ENCODE measurements around the gene UBA5.

The UBA5 gene

GRCh38 chr3:132679911-132680310, 19.8 kb downstream of the UBA5 start:
- peaks cover 16 to 72% of the 10 kb centered on the region in 2 experiments for H3K36me3 ChIP-seq (ENCODE audit: control insufficient read depth in 2 of 2, insufficient read depth in 1 of 2, low read length in 2 of 2)
- H3K4me1 ChIP-seq (ENCODE audit: control insufficient read depth, insufficient read depth, low read length), result no peaks in the 10 kb centered on the region
- no peak overlapping the region for H3K27ac ChIP-seq (ENCODE audit: extremely low read depth, low read depth, low read length)
- POLR2A ChIA-PET, result no interaction called here
- H3K9me3 ChIP-seq (ENCODE audit: control insufficient read depth, insufficient read depth, low read depth, low read length), result no peaks in the 10 kb centered on the region
- H3K4me3 ChIP-seq (ENCODE audit: low read depth, low read length), result no peak overlapping the region
- CTCF ChIA-PET, result no interaction called here
- TF ChIP-seq ZNF473 (tag by site-specific recombination; IDR thresholded peaks at IDR 0.05) (no peak), ZBTB7A (tag by site-specific recombination; IDR thresholded peaks at IDR 0.05; ENCODE audit: low read depth) (no peak), ZNF146 (tag by site-specific recombination; IDR thresholded peaks at IDR 0.05) (no peak), GFI1B (tag by site-specific recombination; IDR thresholded peaks at IDR 0.05) (no peak), CTCF (tag by site-specific recombination; IDR thresholded peaks at IDR 0.05) (no peak), ZNF830 (tag by site-specific recombination; IDR thresholded peaks at IDR 0.05; ENCODE audit: low read depth) (no peak), BCL11B (tag by site-specific recombination; IDR thresholded peaks at IDR 0.05; ENCODE audit: low read depth) (no peak), ZNF324 (tag by site-specific recombination; IDR thresholded peaks at IDR 0.05) (no peak), ZNF266 (tag by site-specific recombination; IDR thresholded peaks at IDR 0.05; ENCODE audit: low read depth) (no peak), ZNF654 (tag by site-specific recombination; IDR thresholded peaks at IDR 0.05; ENCODE audit: low read depth) (no peak), ZNF660 (tag by site-specific recombination; IDR thresholded peaks at IDR 0.05) (no peak), GLI4 (tag by site-specific recombination; IDR thresholded peaks at IDR 0.05) (no peak), WT1 (tag by site-specific recombination; IDR thresholded peaks at IDR 0.05) (no peak), ZNF768 (tag by site-specific recombination; IDR thresholded peaks at IDR 0.05) (no peak)
- TF ChIP-seq, protein P1, sequence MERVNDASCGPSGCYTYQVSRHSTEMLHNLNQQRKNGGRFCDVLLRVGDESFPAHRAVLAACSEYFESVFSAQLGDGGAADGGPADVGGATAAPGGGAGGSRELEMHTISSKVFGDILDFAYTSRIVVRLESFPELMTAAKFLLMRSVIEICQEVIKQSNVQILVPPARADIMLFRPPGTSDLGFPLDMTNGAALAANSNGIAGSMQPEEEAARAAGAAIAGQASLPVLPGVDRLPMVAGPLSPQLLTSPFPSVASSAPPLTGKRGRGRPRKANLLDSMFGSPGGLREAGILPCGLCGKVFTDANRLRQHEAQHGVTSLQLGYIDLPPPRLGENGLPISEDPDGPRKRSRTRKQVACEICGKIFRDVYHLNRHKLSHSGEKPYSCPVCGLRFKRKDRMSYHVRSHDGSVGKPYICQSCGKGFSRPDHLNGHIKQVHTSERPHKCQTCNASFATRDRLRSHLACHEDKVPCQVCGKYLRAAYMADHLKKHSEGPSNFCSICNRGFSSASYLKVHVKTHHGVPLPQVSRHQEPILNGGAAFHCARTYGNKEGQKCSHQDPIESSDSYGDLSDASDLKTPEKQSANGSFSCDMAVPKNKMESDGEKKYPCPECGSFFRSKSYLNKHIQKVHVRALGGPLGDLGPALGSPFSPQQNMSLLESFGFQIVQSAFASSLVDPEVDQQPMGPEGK (tag by site-specific recombination; IDR thresholded peaks at IDR 0.05), result no peak
- TF ChIP-seq, protein P2, sequence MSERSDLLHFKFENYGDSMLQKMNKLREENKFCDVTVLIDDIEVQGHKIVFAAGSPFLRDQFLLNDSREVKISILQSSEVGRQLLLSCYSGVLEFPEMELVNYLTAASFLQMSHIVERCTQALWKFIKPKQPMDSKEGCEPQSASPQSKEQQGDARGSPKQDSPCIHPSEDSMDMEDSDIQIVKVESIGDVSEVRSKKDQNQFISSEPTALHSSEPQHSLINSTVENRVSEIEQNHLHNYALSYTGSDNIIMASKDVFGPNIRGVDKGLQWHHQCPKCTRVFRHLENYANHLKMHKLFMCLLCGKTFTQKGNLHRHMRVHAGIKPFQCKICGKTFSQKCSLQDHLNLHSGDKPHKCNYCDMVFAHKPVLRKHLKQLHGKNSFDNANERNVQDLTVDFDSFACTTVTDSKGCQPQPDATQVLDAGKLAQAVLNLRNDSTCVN (tag by site-specific recombination; optimal IDR thresholded peaks at IDR 0.05), result no peak

DNA sequence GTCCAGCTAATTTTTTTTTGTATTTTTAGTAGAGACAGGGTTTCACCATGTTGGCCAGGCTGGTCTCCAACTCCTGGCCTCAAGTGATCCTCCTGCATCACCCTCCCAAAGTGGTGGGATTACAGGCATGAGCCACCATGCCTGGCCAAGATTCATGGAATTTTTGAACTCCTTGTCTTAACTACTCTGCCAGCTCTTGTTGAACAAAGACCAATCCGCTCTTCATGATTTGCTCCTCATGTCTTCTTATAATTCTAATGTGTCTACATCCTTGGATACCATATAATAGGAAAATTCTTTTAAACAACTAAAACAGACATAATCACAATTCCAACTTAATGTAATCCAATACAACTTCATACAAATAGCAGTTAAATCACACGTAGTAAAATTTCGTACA, 21.3 kb downstream of the UBA5 start:
- H3K36me3 ChIP-seq (ENCODE audit: control insufficient read depth in 2 of 2, insufficient read depth in 1 of 2, low read length in 2 of 2), result peaks cover 19 to 68% of the 10 kb centered on the region in 2 experiments

More for the DNA sequence above, 21.3 kb downstream of the UBA5 start:
- Histone ChIP-seq H3K9me3 (ENCODE audit: control insufficient read depth, insufficient read depth, low read depth, low read length) (no peaks in the 10 kb centered on the region), H3K4me3 (ENCODE audit: low read depth, low read length) (no peak overlapping the region), H3K27ac (ENCODE audit: extremely low read depth, low read depth, low read length) (no peak overlapping the region), H3K4me1 (ENCODE audit: control insufficient read depth, insufficient read depth, low read length) (no peaks in the 10 kb centered on the region)
- TF ChIP-seq KLF16 (tag by site-specific recombination; IDR thresholded peaks at IDR 0.05), result no peak
- TF ChIP-seq ZNF138 (tag by site-specific recombination; IDR thresholded peaks at IDR 0.05; ENCODE audit: borderline replicate concordance), result no peak
- TF ChIP-seq ZNF529 (tag by site-specific recombination; IDR thresholded peaks at IDR 0.05; ENCODE audit: insufficient replicate concordance), result no peak
- no peak for TF ChIP-seq ZNF626 (tag by site-specific recombination; IDR thresholded peaks at IDR 0.05)
- no peak for TF ChIP-seq ZNF747 (tag by site-specific recombination; IDR thresholded peaks at IDR 0.05)
- TF ChIP-seq ZSCAN30 (tag by site-specific recombination; IDR thresholded peaks at IDR 0.05), result no peak
- TF ChIP-seq, protein P3, sequence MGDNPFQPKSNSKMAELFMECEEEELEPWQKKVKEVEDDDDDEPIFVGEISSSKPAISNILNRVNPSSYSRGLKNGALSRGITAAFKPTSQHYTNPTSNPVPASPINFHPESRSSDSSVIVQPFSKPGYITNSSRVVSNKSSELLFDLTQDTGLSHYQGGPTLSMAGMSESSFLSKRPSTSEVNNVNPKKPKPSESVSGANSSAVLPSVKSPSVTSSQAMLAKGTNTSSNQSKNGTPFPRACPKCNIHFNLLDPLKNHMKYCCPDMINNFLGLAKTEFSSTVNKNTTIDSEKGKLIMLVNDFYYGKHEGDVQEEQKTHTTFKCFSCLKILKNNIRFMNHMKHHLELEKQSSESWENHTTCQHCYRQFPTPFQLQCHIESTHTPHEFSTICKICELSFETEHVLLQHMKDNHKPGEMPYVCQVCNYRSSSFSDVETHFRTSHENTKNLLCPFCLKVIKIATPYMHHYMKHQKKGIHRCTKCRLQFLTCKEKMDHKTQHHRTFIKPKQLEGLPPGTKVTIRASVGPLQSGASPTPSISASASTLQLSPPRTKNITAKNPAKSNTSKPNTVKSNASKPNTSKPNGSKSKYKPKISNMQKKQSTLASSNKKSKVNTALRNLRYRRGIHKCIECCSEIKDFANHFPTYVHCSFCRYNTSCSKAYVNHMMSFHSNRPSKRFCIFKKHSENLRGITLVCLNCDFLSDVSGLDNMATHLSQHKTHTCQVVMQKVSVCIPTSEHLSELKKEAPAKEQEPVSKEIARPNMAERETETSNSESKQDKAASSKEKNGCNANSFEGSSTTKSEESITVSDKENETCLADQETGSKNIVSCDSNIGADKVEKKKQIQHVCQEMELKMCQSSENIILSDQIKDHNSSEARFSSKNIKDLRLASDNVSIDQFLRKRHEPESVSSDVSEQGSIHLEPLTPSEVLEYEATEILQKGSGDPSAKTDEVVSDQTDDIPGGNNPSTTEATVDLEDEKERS (tag by site-specific recombination; IDR thresholded peaks at IDR 0.05), result no peak
- no peak for TF ChIP-seq PRDM4 (tag by site-specific recombination; IDR thresholded peaks at IDR 0.05)
- TF ChIP-seq ZNF174 (tag by site-specific recombination; IDR thresholded peaks at IDR 0.05), result no peak
- TF ChIP-seq ZBTB21 (tag by site-specific recombination; IDR thresholded peaks at IDR 0.05), result no peak
- CTCF ChIA-PET, result interaction anchor here (1.1 kb wide), 1 partner anchor 20 kb away, joined by 3 read pairs; no protein-coding TSS in a partner anchor
- POLR2A ChIA-PET, result interaction anchor here (0.7 kb wide), 1 partner anchor 1217 kb away, joined by 3 read pairs; no protein-coding TSS in a partner anchor

Measured in HEK293 (cell line).